Activated T-cell treated with anti-CD3 and anti-CD28 coated beads for 24 hours (primary cell): Measurements from ENCODE around the gene STIP1.

Source experiments
- DNase-seq: peaks from one replicate; pipeline ENCODE4 v3.0.0-alpha.2; 2020; ENCODE audit warnings: low read depth

STIP1 gene

GRCh38 chr11:64223001-64223651 is 37.2 kb downstream of the STIP1 start:
- DNase-seq = no peak

GRCh38 chr11:64224151-64224890 is 38.4 kb downstream of the STIP1 start:
- no peak for DNase-seq

- no peak for DNase-seq
Measured at GRCh38 chr11:64224891-64225607, 39.1 kb downstream of the STIP1 start.

GRCh38 chr11:64225608-64226506 is 39.9 kb downstream of the STIP1 start, which contains the start of the genes NUDT22 and TRPT1:
NUDT22 (plus strand) TSS chr11:64226274; CDS start chr11:64226653, 379 bp downstream.
TRPT1 (minus strand) TSS chr11:64226186; CDS start chr11:64225860, 326 bp downstream.
- DNase-seq = peak; percentile 94

GRCh38 chr11:64226507-64227051 is 40.6 kb downstream of the STIP1 start:
- DNase-seq = no peak

- DNase-seq = no peak
Measured at GRCh38 chr11:64227405-64227956, 41.5 kb downstream of the STIP1 start.

GRCh38 chr11:64229090-64229743 is 43.2 kb downstream of the STIP1 start:
- no peak for DNase-seq

GRCh38 chr11:64229744-64230170 is 43.8 kb downstream of the STIP1 start:
- DNase-seq = no peak

- DNase-seq = peak; percentile 85
Measured at GRCh38 chr11:64230171-64230984, 44.4 kb downstream of the STIP1 start, which contains the start of gene DNAJC4. DNAJC4 (plus strand) TSS chr11:64230548; CDS start chr11:64230855, 307 bp downstream.

- DNase-seq = no peak
Measured at GRCh38 chr11:64230985-64231365, 45.0 kb downstream of the STIP1 start.

GRCh38 chr11:64231546-64231945 is 45.6 kb downstream of the STIP1 start:
- DNase-seq = no peak

GRCh38 chr11:64232182-64232966 is 46.4 kb downstream of the STIP1 start:
- DNase-seq = no peak

GRCh38 chr11:64232967-64233315 is 47.0 kb downstream of the STIP1 start:
- DNase-seq = no peak

- DNase-seq = peak; percentile 64
Measured at GRCh38 chr11:64233913-64234586, 48.1 kb downstream of the STIP1 start, which contains the start of gene VEGFB. VEGFB (plus strand) TSS chr11:64234584; CDS start chr11:64234834, 250 bp downstream.

- no peak for DNase-seq
Measured at GRCh38 chr11:64234647-64235379, 48.8 kb downstream of the STIP1 start.

- DNase-seq = no peak
Measured at GRCh38 chr11:64235437-64236161, 49.6 kb downstream of the STIP1 start.

- no peak for DNase-seq
Measured at GRCh38 chr11:64237484-64237951, 51.5 kb downstream of the STIP1 start.
